Smooth muscle cell of the umbilical artery (primary cell): Measurements from ENCODE around the gene BRINP2. TPM values are rescaled to one million over a fixed set of nuclear protein-coding genes. Genes with fewer than 3 reads are reported as not detected.

Experiments
- total RNA-seq: library from RNA; depleted of rRNA; stranded (reverse); fragments of >200 nt; gene quantifications from 2 replicates; pipeline ENCODE4 v1.2.3, GENCODE V29; 2014

The BRINP2 gene, protein sequence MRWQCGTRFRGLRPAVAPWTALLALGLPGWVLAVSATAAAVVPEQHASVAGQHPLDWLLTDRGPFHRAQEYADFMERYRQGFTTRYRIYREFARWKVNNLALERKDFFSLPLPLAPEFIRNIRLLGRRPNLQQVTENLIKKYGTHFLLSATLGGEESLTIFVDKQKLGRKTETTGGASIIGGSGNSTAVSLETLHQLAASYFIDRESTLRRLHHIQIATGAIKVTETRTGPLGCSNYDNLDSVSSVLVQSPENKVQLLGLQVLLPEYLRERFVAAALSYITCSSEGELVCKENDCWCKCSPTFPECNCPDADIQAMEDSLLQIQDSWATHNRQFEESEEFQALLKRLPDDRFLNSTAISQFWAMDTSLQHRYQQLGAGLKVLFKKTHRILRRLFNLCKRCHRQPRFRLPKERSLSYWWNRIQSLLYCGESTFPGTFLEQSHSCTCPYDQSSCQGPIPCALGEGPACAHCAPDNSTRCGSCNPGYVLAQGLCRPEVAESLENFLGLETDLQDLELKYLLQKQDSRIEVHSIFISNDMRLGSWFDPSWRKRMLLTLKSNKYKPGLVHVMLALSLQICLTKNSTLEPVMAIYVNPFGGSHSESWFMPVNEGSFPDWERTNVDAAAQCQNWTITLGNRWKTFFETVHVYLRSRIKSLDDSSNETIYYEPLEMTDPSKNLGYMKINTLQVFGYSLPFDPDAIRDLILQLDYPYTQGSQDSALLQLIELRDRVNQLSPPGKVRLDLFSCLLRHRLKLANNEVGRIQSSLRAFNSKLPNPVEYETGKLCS
- under 0.01 and 0.05 TPM in 2 replicates for total RNA-seq

DNA sequence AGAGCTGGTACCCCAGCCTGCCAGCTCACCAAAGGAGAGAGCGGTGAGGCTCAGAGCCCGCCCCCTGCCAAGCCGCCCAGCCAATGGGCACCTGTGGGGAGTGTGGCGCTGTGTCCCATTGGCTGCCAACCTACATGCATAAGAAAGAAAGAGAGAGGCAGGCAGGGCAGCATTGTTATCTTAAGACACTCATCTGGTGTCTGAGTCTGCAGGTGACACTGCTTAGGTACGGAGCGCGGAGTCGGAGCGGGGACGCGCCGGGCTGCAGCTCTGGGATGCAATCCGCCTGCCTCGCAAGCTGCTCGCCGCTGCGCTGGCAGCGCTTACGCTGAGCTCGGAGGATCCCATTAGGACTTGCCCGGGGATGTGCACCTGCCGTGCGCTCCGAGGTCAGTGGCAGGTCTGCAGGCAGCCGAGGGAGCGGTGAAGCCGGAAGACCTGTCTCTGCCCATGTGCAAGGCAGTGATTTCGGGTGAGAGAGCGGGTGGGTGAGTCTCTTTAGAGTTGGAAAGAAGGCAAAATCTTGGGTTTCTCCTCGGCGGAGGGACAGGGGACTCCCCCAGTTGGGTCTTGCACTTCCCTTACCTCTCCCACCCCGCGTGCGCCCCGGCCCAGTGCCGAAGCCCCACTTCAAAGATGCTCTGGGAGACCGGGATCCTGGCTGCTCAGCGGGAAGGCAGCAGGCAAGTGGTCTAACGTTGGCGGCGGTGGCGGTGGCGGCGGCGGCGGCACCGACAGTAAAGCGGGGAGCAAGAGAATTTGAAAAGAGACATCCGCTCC lies at the start of gene BRINP2:
Gene BRINP2 (plus strand): TSS at position 203 of the 780 bp plus-strand sequence. CDS start 58,919 bp downstream, outside the sequence.

DNA sequence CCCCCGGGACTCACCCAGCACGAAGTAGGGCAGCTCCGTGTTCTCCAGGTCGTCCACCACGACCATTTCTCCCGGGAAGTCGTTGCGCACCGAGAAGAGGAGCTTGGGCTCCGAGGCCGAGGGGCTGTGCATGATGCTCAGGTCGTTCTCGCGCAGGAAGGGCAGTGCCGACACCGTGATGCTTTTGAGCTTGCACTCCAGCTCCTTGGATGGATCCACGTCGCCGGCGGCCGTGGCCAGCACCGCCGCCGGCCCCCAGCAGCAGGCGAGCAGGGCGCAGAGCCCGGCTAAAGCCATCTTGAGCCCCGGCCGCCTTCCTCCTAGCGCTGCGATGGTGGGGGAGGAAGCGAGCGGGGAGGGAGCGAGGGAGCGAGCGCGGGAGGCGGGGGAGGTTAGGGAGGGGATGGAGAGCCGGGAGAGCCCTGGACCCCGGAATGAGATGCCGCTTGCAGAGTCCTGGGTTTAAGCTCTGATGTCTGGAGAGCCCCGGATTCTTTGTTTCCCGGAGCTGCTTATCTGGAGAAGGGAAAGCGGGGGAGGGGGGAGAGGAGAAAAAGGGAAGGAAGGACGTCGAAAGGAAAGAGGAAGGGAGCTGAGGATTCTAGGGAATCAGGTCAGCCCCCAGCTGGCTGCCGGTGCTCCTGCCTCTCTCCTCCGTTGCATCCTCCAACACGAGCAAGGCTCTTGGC lies 6.2 kb upstream of the BRINP2 start, which contains the start of gene ASTN1:
Gene ASTN1 (minus strand): TSS at position 333 of the 689 bp plus-strand sequence. CDS start 36 bp downstream, at position 297.

Other genes with a start within 250 kb of the BRINP2 start
- gene ASTN1, start 6.2 kb upstream of the BRINP2 start, total RNA-seq, result under 0.01 and 0.28 TPM in 2 replicates